Calu3 (cell line): ENCODE data around the gene RBP2. TPM values are rescaled to one million over a fixed set of nuclear protein-coding genes. Genes with fewer than 3 reads are reported as not detected.

Source experiments
- BruUV-seq: library from RNA; stranded (reverse); fragments of 400-500 nt; replicated peaks from 2 replicates; lab custom pipeline; 2021; lab: Mats Ljungman, UMichigan
- CTCF ChIA-PET: fragments of 300-600 bp; sonication (Branson Sonifier 250); formaldehyde crosslinking; loops from one replicate; lab custom pipeline; 2022; ENCODE audit warnings: antibody characterized with exemption; lab: Charles Lee
- DNase-seq: peaks from one replicate; pipeline ENCODE4 v3.0.0; 2022
- H3K27ac Mint-ChIP-seq: one replicate; pipeline ENCODE4 v1.8.0; 2022; ENCODE audit warnings: mixed read lengths; ENCODE audit not compliant: unreplicated experiment
- H3K27me3 Mint-ChIP-seq: one replicate; pipeline ENCODE4 v1.8.0; 2022; ENCODE audit warnings: mixed read lengths; ENCODE audit not compliant: unreplicated experiment
- H3K36me3 Mint-ChIP-seq: one replicate; pipeline ENCODE4 v1.8.0; 2022; ENCODE audit warnings: mild to moderate bottlenecking, moderate library complexity, mixed read lengths; ENCODE audit not compliant: insufficient read depth, unreplicated experiment
- H3K4me1 Mint-ChIP-seq: one replicate; pipeline ENCODE4 v1.8.0; 2022; ENCODE audit warnings: mild to moderate bottlenecking, low read depth, mixed read lengths; ENCODE audit not compliant: unreplicated experiment
- H3K4me3 Mint-ChIP-seq: one replicate; pipeline ENCODE4 v1.8.0; 2022; ENCODE audit warnings: mild to moderate bottlenecking, low read depth, moderate library complexity, mixed read lengths; ENCODE audit not compliant: unreplicated experiment
- H3K9me3 Mint-ChIP-seq: one replicate; pipeline ENCODE4 v1.8.0; 2022; ENCODE audit warnings: low read depth, mixed read lengths; ENCODE audit not compliant: unreplicated experiment
- CTCF ChIP-seq: fragments of 200-600 bp; IDR thresholded peaks from one replicate; pipeline ENCODE4 v1.8.0; 2022; ENCODE audit warnings: antibody characterized with exemption; ENCODE audit not compliant: unreplicated experiment
- intact Hi-C: fragments of 100-400 bp; cut with micrococcal nuclease; formaldehyde crosslinking; loops from one replicate; pipeline ENCODE4 v1.10.0; 2022; ENCODE audit not compliant: unreplicated experiment
- total RNA-seq: library from RNA; stranded (reverse); gene quantifications from 2 replicates; pipeline ENCODE4 v1.2.3, GENCODE V29; 2022

Gene RBP2
- total RNA-seq, 1 experiment from 2014 or later = not detected

- no peak for TF ChIP-seq CTCF
- Mint-ChIP-seq H3K36me3 (no peaks in the 10 kb centered on the region), H3K27ac (no peak overlapping the region), H3K4me1 (peaks cover 21% of the 10 kb centered on the region), H3K27me3 (no peaks in the 10 kb centered on the region), H3K4me3 (no peak overlapping the region), H3K9me3 (no peaks in the 10 kb centered on the region)
- CTCF ChIA-PET = no interaction called here
- BruUV-seq = no TSS peak
- no peak for DNase-seq
- intact Hi-C loops = loop anchor here (5.0 kb wide), 1 partner anchor 82 kb away; no protein-coding TSS in a partner anchor
Measured at GRCh38 chr3:139509631-139510030, 33.3 kb upstream of the RBP2 start.

- DNase-seq = peak; percentile 31
- CTCF ChIA-PET = interaction anchor here (1.1 to 1.4 kb wide), 2 partner anchors 10 to 79 kb away, joined by 3 to 6 read pairs; no protein-coding TSS in a partner anchor
- Mint-ChIP-seq H3K9me3 (no peaks in the 10 kb centered on the region), H3K4me3 (no peak overlapping the region), H3K27me3 (no peaks in the 10 kb centered on the region), H3K36me3 (no peaks in the 10 kb centered on the region), H3K4me1 (peaks cover 32% of the 10 kb centered on the region), H3K27ac (no peak overlapping the region)
- TF ChIP-seq CTCF = peak; percentile 32
- intact Hi-C loops = loop anchor here (2.0 to 5.0 kb wide), 2 partner anchors 44 to 79 kb away; no protein-coding TSS in a partner anchor
- BruUV-seq = no TSS peak
Measured at GRCh38 chr3:139506766-139507165, 30.4 kb upstream of the RBP2 start.

GRCh38 chr3:139505829-139506386, 29.6 kb upstream of the RBP2 start:
- no TSS peak for BruUV-seq
- no peak for DNase-seq
- TF ChIP-seq CTCF = no peak
- Mint-ChIP-seq H3K4me3 (no peak overlapping the region), H3K27me3 (no peaks in the 10 kb centered on the region), H3K36me3 (no peaks in the 10 kb centered on the region), H3K27ac (no peak overlapping the region), H3K9me3 (no peaks in the 10 kb centered on the region), H3K4me1 (peaks cover 40% of the 10 kb centered on the region)
- CTCF ChIA-PET = no interaction called here
- intact Hi-C loops = loop anchor here (2.0 to 5.0 kb wide), 2 partner anchors 43 to 79 kb away; no protein-coding TSS in a partner anchor

- BruUV-seq = no TSS peak
- no peak for TF ChIP-seq CTCF
- no peaks in the 10 kb centered on the region for H3K36me3 Mint-ChIP-seq
- CTCF ChIA-PET = interaction anchor here (0.5 to 1.3 kb wide), 3 partner anchors 42 to 1831 kb away, joined by 3 to 5 read pairs (median 3); no protein-coding TSS in a partner anchor
- no peak for DNase-seq
- no peaks in the 10 kb centered on the region for H3K27me3 Mint-ChIP-seq
- H3K4me3 Mint-ChIP-seq = no peak overlapping the region
- H3K9me3 Mint-ChIP-seq = no peaks in the 10 kb centered on the region
- H3K4me1 Mint-ChIP-seq = peaks cover 37% of the 10 kb centered on the region
- H3K27ac Mint-ChIP-seq = no peak overlapping the region
- intact Hi-C loops = no loop called here
Measured at GRCh38 chr3:139499536-139499935, 23.2 kb upstream of the RBP2 start.
